Measurements from ENCODE around the gene STK17A.

DNA sequence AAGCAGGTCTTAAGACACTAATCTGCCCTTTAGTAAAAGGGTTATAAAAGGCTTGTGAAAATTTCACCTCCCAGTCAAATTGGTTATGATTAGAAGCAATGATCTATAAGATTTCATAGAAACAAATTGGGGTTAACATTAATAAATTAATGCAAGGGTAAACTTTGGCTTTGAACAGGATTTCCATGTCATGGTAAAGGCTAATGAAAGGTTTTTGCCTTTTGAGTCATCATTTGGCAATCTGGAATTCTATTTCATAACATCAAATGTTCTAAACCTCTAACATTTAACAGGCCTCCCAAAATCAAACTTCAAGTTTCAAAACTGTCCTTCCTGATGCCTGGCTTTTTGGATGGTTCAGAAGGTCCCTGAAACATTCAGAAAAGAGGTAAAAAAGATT lies 84.0 kb downstream of the STK17A start:
- TF ChIP-seq TAF1 (IDR thresholded peaks at IDR 0.05; ENCODE audit: low read depth) (no peak), FOXM1 (IDR thresholded peaks at IDR 0.05; ENCODE audit: borderline replicate concordance, low read depth) (no peak), ZBTB7A (IDR thresholded peaks at IDR 0.05; ENCODE audit: low read depth) (no peak), TCF12 (IDR thresholded peaks at IDR 0.05; ENCODE audit: low read depth) (no peak), RAD21 (IDR thresholded peaks at IDR 0.05; ENCODE audit: low read depth) (no peak), EP300 (IDR thresholded peaks at IDR 0.05; ENCODE audit: borderline replicate concordance) (no peak), CREB1 (IDR thresholded peaks at IDR 0.05; ENCODE audit: low read depth) (no peak), YY1 (IDR thresholded peaks at IDR 0.05; ENCODE audit: low read depth) (no peak), TEAD4 (IDR thresholded peaks at IDR 0.05) (no peak), EGR1 (IDR thresholded peaks at IDR 0.05) (no peak), NFIC (IDR thresholded peaks at IDR 0.05) (no peak), CEBPB (IDR thresholded peaks at IDR 0.05) (no peak)
- TF ChIP-seq, protein P1, sequence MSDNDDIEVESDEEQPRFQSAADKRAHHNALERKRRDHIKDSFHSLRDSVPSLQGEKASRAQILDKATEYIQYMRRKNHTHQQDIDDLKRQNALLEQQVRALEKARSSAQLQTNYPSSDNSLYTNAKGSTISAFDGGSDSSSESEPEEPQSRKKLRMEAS (IDR thresholded peaks at IDR 0.05) = no peak
- TF ChIP-seq, protein P2, sequence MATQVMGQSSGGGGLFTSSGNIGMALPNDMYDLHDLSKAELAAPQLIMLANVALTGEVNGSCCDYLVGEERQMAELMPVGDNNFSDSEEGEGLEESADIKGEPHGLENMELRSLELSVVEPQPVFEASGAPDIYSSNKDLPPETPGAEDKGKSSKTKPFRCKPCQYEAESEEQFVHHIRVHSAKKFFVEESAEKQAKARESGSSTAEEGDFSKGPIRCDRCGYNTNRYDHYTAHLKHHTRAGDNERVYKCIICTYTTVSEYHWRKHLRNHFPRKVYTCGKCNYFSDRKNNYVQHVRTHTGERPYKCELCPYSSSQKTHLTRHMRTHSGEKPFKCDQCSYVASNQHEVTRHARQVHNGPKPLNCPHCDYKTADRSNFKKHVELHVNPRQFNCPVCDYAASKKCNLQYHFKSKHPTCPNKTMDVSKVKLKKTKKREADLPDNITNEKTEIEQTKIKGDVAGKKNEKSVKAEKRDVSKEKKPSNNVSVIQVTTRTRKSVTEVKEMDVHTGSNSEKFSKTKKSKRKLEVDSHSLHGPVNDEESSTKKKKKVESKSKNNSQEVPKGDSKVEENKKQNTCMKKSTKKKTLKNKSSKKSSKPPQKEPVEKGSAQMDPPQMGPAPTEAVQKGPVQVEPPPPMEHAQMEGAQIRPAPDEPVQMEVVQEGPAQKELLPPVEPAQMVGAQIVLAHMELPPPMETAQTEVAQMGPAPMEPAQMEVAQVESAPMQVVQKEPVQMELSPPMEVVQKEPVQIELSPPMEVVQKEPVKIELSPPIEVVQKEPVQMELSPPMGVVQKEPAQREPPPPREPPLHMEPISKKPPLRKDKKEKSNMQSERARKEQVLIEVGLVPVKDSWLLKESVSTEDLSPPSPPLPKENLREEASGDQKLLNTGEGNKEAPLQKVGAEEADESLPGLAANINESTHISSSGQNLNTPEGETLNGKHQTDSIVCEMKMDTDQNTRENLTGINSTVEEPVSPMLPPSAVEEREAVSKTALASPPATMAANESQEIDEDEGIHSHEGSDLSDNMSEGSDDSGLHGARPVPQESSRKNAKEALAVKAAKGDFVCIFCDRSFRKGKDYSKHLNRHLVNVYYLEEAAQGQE (IDR thresholded peaks at IDR 0.05; ENCODE audit: low read depth) = no peak

All from Ishikawa (cell line).